ENCODE measurements around the gene RPS16. TPM values are rescaled to one million over a fixed set of nuclear protein-coding genes. Genes with fewer than 3 reads are reported as not detected.

RPS16 gene
- total RNA-seq, 1 donor from 2014 or later: 1,329 TPM

GRCh38 chr19:39408392-39409207, 27.1 kb downstream of the RPS16 start:
- Mint-ChIP-seq H3K4me1 (ENCODE audit: low read depth, unreplicated experiment) (peaks cover 25% of the 10 kb centered on the region), H3K27me3 (ENCODE audit: low read depth, unreplicated experiment) (no peaks in the 10 kb centered on the region), H3K36me3 (ENCODE audit: low read depth, unreplicated experiment) (peaks cover 2% of the 10 kb centered on the region), H3K9me3 (ENCODE audit: unreplicated experiment) (no peaks in the 10 kb centered on the region), H3K4me3 (ENCODE audit: unreplicated experiment) (peak overlapping the region; percentile 95), H3K27ac (ENCODE audit: unreplicated experiment) (peak overlapping the region; percentile 87)
- H3K27ac ChIP-seq (ENCODE audit: low read depth, low read length): peak overlapping the region; percentile 89
- H3K9ac ChIP-seq (ENCODE audit: low read length): peak overlapping the region; percentile 97
- DNase-seq (ENCODE audit: low read depth) (no peak), FAIRE-seq (no peak)
- no peak overlapping the region for H2AFZ ChIP-seq (ENCODE audit: low read depth, low read length)
- peaks cover 46% of the 10 kb centered on the region for H3K4me1 ChIP-seq (ENCODE audit: insufficient read depth, low read length)
- no peaks in the 10 kb centered on the region for H3K27me3 ChIP-seq (ENCODE audit: insufficient read depth, low read length)
- H3K79me2 ChIP-seq (ENCODE audit: insufficient read depth, low read length): peaks cover 40% of the 10 kb centered on the region
- H3K9me3 ChIP-seq (ENCODE audit: insufficient read depth, low read depth, low read length): no peaks in the 10 kb centered on the region
- H3K4me3 ChIP-seq (ENCODE audit: insufficient read depth, low read depth, low read length): peak overlapping the region; percentile 96
- peaks cover 4% of the 10 kb centered on the region for H3K36me3 ChIP-seq (ENCODE audit: insufficient read depth, low read length)
- TF ChIP-seq EZH2 (IDR thresholded peaks at IDR 0.05; ENCODE audit: insufficient read depth, low read length) (no peak), CTCF (IDR thresholded peaks at IDR 0.05; ENCODE audit: insufficient read depth, low read depth, low read length) (no peak)
- peaks cover 22% of the 10 kb centered on the region for H4K20me1 ChIP-seq (ENCODE audit: insufficient read depth, low read length)
- peak overlapping the region; percentile 96 for H3K4me2 ChIP-seq (ENCODE audit: low read length)

GRCh38 chr19:39407660-39408391, 27.9 kb downstream of the RPS16 start:
- Histone ChIP-seq H3K27me3 (ENCODE audit: insufficient read depth, low read length) (no peaks in the 10 kb centered on the region), H3K4me1 (ENCODE audit: insufficient read depth, low read length) (peaks cover 53% of the 10 kb centered on the region), H2AFZ (ENCODE audit: low read depth, low read length) (no peak overlapping the region), H3K36me3 (ENCODE audit: insufficient read depth, low read length) (peaks cover 4% of the 10 kb centered on the region), H3K4me3 (ENCODE audit: insufficient read depth, low read depth, low read length) (peak overlapping the region; percentile 96), H3K79me2 (ENCODE audit: insufficient read depth, low read length) (peaks cover 34% of the 10 kb centered on the region), H3K27ac (ENCODE audit: low read depth, low read length) (peak overlapping the region; percentile 89), H3K4me2 (ENCODE audit: low read length) (peak overlapping the region; percentile 96), H3K9ac (ENCODE audit: low read length) (peak overlapping the region; percentile 97), H3K9me3 (ENCODE audit: insufficient read depth, low read depth, low read length) (no peaks in the 10 kb centered on the region), H4K20me1 (ENCODE audit: insufficient read depth, low read length) (peaks cover 22% of the 10 kb centered on the region)
- no peaks in the 10 kb centered on the region for H3K9me3 Mint-ChIP-seq (ENCODE audit: unreplicated experiment)
- H3K4me3 Mint-ChIP-seq (ENCODE audit: unreplicated experiment): peak overlapping the region; percentile 95
- no peaks in the 10 kb centered on the region for H3K27me3 Mint-ChIP-seq (ENCODE audit: low read depth, unreplicated experiment)
- TF ChIP-seq EZH2 (IDR thresholded peaks at IDR 0.05; ENCODE audit: insufficient read depth, low read length): no peak
- no peak for TF ChIP-seq CTCF (IDR thresholded peaks at IDR 0.05; ENCODE audit: insufficient read depth, low read depth, low read length)
- FAIRE-seq (no peak), DNase-seq (ENCODE audit: low read depth) (no peak)
- H3K27ac Mint-ChIP-seq (ENCODE audit: unreplicated experiment): peak overlapping the region; percentile 87
- H3K4me1 Mint-ChIP-seq (ENCODE audit: low read depth, unreplicated experiment): peaks cover 25% of the 10 kb centered on the region
- peaks cover 2% of the 10 kb centered on the region for H3K36me3 Mint-ChIP-seq (ENCODE audit: low read depth, unreplicated experiment)
